BE2C (cell line): Measurements from ENCODE around the gene DHX34.
"Not testable (repeated sequence)": the region's sequence is repeated elsewhere in the genome, so short reads cannot be mapped to it uniquely, and the experiment has no call there.

ENCODE experiments used
- DNase-seq: peaks from one replicate; pipeline ENCODE4 v3.0.0-alpha.2; 2020
- H3K27me3 ChIP-seq: fragments of 250-450 bp; sonication (Bioruptor Pico); 2 replicates; pipeline ENCODE4 v1.5.1; 2020; ENCODE audit warnings: mild to moderate bottlenecking
- H3K36me3 ChIP-seq: fragments of 250-450 bp; sonication (Bioruptor Pico); 2 replicates; pipeline ENCODE4 v1.5.1; 2020; ENCODE audit warnings: mild to moderate bottlenecking
- H3K4me1 ChIP-seq: fragments of 250-450 bp; sonication (Bioruptor Pico); 2 replicates; pipeline ENCODE4 v1.5.1; 2020
- H3K4me3 ChIP-seq: 2 replicates; pipeline ENCODE4 v1.5.1; 2011; ENCODE audit warnings: low read depth, low read length
- H3K9me3 ChIP-seq: fragments of 250-450 bp; sonication (Bioruptor Pico); 2 replicates; pipeline ENCODE4 v1.5.1; 2020
- TF ChIP-seq, protein P1 (sequence below): IDR thresholded peaks from 2 replicates; pipeline ENCODE4 v1.5.1; 2012; ENCODE audit warnings: mild to moderate bottlenecking, low read depth, low read length

DHX34 gene

DNA sequence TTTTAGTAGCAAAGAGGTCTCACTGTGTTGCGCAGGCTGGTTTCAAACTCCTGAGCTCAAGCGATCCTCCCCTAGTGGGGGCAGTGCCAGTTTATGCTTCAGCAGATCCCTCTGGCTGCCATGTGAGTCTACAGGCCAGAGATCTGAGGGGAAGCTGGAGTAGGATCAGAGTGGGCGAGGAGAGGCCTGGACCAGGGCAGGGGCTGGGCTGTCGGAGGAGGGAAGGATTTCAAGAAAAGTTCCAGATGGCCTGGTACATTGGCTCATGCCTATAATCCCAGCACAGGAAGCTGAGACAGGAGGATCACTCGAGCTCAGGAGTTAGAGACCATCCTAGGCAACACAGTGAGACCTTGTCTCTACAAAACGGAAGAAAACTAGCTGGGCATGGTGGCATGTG, 9.8 kb downstream of the DHX34 start:
- TF ChIP-seq, protein P1, sequence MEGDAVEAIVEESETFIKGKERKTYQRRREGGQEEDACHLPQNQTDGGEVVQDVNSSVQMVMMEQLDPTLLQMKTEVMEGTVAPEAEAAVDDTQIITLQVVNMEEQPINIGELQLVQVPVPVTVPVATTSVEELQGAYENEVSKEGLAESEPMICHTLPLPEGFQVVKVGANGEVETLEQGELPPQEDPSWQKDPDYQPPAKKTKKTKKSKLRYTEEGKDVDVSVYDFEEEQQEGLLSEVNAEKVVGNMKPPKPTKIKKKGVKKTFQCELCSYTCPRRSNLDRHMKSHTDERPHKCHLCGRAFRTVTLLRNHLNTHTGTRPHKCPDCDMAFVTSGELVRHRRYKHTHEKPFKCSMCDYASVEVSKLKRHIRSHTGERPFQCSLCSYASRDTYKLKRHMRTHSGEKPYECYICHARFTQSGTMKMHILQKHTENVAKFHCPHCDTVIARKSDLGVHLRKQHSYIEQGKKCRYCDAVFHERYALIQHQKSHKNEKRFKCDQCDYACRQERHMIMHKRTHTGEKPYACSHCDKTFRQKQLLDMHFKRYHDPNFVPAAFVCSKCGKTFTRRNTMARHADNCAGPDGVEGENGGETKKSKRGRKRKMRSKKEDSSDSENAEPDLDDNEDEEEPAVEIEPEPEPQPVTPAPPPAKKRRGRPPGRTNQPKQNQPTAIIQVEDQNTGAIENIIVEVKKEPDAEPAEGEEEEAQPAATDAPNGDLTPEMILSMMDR: no peak
- Histone ChIP-seq H3K4me1 (no peaks in the 10 kb centered on the region), H3K27me3 (no peaks in the 10 kb centered on the region), H3K36me3 (peaks cover 91% of the 10 kb centered on the region), H3K9me3 (no peaks in the 10 kb centered on the region), H3K4me3 (no peak overlapping the region)
- no peak for DNase-seq

DNA sequence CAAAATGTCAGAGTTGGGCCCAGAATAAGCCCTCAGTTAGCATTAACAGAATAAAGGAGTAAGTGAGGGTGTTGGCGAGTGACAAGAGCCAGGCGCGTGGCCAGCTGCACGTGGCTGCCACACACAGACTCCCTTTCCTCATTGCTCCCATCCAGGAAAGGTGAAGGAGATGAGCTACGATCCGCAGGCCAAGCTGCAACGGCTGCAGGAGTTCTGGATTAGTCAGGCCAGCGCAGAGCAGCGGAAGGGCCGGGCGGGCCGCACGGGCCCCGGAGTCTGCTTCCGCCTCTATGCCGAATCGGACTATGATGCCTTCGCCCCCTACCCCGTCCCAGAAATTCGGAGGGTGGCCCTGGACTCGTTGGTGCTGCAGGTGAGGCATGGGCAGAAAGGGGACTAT, 13.2 kb downstream of the DHX34 start:
- H3K36me3 ChIP-seq: peaks cover 78% of the 10 kb centered on the region
- no peaks in the 10 kb centered on the region for H3K4me1 ChIP-seq
- DNase-seq: no peak
- H3K4me3 ChIP-seq: no peak overlapping the region
- H3K27me3 ChIP-seq: no peaks in the 10 kb centered on the region
- H3K9me3 ChIP-seq: no peaks in the 10 kb centered on the region
- TF ChIP-seq, protein P1: no peak

DNA sequence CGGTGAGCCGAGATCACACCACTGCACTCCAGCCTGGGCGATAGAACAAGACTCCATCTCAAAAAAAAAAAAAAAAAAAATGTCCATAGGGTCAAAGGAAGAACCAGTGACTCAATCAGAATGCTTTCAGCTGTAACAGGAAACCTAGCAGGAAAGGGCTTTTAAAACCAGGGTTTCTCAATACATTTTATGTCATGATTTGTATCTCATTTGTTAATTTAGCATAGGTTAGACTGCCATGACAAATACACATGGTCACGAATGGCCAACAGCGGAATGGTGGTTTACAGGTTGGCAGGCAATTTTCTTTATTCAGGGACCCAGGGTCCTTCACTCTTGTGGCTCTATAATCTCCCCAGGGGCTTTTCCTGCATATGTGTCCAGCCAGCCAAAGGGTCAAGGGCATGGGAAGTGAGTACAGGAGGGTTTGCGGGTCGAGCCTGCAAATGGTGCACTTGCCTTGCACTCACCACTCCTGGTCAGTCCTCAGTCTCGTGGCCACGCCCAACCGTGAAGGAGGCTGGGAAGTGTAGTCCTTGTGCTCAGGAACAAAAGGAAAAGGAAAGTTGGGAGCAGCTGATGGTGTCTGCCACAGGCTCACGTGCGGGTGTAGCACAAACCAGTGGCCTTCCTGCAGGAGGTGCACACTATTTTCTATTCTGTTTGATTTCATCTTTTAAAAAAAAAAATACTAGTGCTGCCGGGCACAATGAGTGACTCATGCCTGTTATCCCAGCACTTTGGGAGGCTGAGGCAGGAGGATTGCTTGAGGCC, 14.8 kb downstream of the DHX34 start:
- no peak overlapping the region for H3K4me3 ChIP-seq
- TF ChIP-seq, protein P1: no peak
- peaks cover 66% of the 10 kb centered on the region for H3K36me3 ChIP-seq

DNA sequence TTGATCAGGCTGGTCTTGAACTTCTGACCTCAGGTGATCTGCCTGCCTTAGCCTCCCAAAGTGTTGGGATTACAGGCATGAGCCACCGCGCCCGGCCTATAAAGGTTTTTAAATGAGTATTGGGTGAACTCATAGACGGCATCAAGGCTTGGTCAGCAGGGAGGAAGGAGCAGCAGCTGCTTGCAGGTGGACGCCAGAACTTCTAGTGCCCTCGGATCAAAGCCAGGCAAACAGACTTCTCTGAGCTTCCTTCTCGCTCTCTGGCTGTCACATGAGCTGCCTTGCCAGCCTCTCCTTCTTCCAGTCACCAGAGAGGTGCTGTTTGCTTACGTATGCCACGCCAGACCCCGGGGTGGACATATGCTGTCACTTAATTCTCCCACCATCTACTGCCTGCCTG, 16.3 kb downstream of the DHX34 start:
- H3K36me3 ChIP-seq: peaks cover 65% of the 10 kb centered on the region
- H3K4me3 ChIP-seq, H3K27me3 ChIP-seq, DNase-seq, H3K4me1 ChIP-seq, H3K9me3 ChIP-seq: not testable (repeated sequence)

More for the DNA sequence above, 14.8 kb downstream of the DHX34 start:
- H3K9me3 ChIP-seq: no peaks in the 10 kb centered on the region
- H3K27me3 ChIP-seq: no peaks in the 10 kb centered on the region
- H3K4me1 ChIP-seq: no peaks in the 10 kb centered on the region
- no peak for DNase-seq

DNA sequence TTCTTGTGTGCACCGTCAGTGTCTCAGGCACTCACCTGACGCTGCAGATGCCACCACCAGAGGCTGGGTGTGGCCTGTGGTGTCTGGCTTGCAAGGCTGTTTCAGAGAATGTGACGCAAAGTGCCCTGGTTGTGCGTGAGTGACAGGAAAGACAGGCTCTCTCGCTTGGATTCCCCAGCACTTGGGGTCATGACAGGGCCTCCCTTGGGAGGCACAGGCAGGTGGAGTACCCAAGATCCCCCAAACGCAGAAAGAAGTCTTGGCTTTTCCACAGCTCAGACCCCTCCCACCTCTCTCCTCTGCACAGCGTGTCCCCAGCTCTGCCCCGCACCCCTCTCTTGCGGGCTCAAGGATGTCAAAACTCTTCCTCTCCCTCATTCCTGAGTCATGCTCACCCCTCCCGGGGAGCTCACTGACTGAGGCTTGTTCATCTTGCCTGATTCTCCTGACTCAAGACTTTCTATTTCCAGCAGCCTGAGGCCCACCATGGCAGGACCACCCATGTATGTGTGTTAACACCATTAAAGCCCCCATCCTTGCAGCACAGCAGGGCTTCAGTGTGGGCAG, 21.0 kb downstream of the DHX34 start:
- Histone ChIP-seq H3K36me3 (peaks cover 49% of the 10 kb centered on the region), H3K27me3 (no peaks in the 10 kb centered on the region), H3K4me3 (no peak overlapping the region), H3K4me1 (no peaks in the 10 kb centered on the region), H3K9me3 (no peaks in the 10 kb centered on the region)
- TF ChIP-seq, protein P1: no peak
- no peak for DNase-seq

DNA sequence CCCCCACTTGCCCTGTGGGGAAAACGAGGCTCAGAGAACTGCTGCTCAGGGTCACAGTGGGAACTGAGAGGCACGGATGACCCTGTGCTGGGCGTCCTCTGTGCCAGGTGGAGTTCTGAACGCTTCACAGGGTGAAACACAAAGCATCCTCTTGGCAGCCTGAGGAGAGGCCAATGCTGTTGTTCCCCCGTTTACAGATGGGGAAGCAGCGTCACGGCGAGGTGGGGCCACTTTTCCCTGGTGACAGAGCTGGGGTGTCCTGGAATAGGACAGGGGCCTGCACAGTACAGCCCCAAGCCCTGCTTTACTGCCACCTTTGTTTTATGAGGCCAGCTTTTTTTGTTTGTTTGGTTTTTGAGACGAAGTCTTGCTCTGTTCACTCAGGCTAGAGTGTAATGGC, 22.1 kb downstream of the DHX34 start:
- TF ChIP-seq, protein P1: no peak
- no peaks in the 10 kb centered on the region for H3K9me3 ChIP-seq
- no peak for DNase-seq
- H3K4me1 ChIP-seq: no peaks in the 10 kb centered on the region
- no peak overlapping the region for H3K4me3 ChIP-seq
- no peaks in the 10 kb centered on the region for H3K27me3 ChIP-seq
- peaks cover 54% of the 10 kb centered on the region for H3K36me3 ChIP-seq
